NB4 (cell line): ENCODE data around the gene TSPAN5.

Experiments
- DNase-seq: peaks from one replicate; pipeline ENCODE4 v3.0.0; 2010; ENCODE audit warnings: low read depth
- H3K4me3 ChIP-seq: one replicate; pipeline ENCODE4 v1.5.1; 2011; ENCODE audit warnings: mild to moderate bottlenecking, low read depth, low read length, moderate library complexity
- MAX ChIP-seq: IDR thresholded peaks from 2 replicates; pipeline ENCODE4 v1.6.1; 2011; ENCODE audit warnings: low read depth, low read length
- MYC ChIP-seq: IDR thresholded peaks from 2 replicates; pipeline ENCODE4 v1.6.1; 2011; ENCODE audit warnings: low read depth, low read length
- POLR2A ChIP-seq: IDR thresholded peaks from 2 replicates; pipeline ENCODE4 v1.6.1; 2011; ENCODE audit warnings: mild to moderate bottlenecking; ENCODE audit not compliant: insufficient read length; ENCODE audit errors: extremely low read depth
- TF ChIP-seq, protein P1 (sequence below): IDR thresholded peaks from one replicate; pipeline ENCODE4 v1.5.1; 2012; ENCODE audit warnings: low read depth, low read length

Gene TSPAN5

DNA sequence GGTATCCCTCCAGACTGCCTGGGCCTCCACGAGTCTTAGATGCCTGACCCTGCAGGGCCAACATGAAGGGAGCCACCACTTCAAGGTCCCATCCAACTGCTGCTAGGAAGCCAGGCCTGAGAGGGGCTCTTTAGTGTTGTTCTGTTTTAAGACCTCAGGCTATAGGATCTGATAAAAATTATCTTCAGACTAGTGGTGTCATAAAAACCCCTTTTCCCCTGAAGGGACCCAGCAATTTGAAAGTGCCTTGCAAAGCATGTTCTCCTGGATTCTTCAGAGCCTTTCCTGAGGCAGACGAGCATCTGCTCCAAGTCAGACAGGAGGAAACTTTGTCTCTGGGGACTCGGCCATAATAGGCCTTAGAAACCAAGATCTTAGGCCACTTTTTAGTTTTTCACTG is 26.9 kb downstream of the TSPAN5 start:
- no peak overlapping the region for H3K4me3 ChIP-seq
- TF ChIP-seq, protein P1, sequence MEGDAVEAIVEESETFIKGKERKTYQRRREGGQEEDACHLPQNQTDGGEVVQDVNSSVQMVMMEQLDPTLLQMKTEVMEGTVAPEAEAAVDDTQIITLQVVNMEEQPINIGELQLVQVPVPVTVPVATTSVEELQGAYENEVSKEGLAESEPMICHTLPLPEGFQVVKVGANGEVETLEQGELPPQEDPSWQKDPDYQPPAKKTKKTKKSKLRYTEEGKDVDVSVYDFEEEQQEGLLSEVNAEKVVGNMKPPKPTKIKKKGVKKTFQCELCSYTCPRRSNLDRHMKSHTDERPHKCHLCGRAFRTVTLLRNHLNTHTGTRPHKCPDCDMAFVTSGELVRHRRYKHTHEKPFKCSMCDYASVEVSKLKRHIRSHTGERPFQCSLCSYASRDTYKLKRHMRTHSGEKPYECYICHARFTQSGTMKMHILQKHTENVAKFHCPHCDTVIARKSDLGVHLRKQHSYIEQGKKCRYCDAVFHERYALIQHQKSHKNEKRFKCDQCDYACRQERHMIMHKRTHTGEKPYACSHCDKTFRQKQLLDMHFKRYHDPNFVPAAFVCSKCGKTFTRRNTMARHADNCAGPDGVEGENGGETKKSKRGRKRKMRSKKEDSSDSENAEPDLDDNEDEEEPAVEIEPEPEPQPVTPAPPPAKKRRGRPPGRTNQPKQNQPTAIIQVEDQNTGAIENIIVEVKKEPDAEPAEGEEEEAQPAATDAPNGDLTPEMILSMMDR, result no peak
- no peak for TF ChIP-seq POLR2A
- TF ChIP-seq MAX, result no peak
- no peak for TF ChIP-seq MYC
- DNase-seq, result no peak

GRCh38 chr4:98630737-98631454 is 27.5 kb downstream of the TSPAN5 start:
- TF ChIP-seq, protein P1, result no peak
- TF ChIP-seq MYC (no peak), POLR2A (no peak), MAX (no peak)
- DNase-seq, result no peak
- H3K4me3 ChIP-seq, result no peak overlapping the region

DNA sequence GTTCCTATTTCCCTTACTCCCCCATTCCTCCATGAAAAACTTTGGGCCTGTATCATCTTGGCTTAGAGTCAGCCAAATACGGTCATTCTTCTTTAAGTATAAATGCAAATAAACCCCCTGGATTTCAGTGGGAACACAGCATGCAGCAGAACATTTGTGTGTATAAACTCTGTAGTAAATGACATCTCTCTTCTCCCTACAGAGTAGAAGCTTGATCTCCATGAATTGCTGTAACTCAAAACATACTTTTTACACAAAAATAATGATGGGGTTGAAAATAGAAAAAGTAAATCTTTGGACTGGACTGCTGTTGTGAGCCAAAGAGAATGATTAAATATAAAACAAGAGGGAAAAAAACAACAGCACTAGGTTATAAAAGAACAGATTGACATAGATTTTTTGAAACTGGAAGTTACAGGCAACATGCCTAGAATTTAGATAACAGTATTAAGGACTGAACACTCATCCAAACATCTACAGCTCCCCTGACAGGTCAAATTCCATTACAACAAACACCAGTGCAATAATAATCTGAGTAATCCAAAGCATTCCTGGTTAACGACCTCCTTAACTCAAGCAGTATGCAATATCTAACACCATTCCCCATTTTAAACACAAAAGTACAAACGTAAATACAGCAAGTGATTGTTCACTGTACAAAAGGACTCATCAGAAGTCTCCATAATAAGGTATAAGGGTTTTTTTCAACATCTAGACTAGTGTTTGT is 30.7 kb downstream of the TSPAN5 start:
- TF ChIP-seq MAX (no peak), POLR2A (no peak), MYC (no peak)
- TF ChIP-seq, protein P1, result no peak
- no peak overlapping the region for H3K4me3 ChIP-seq
- no peak for DNase-seq

- no peak overlapping the region for H3K4me3 ChIP-seq
- DNase-seq, result no peak
- TF ChIP-seq POLR2A (no peak), MAX (no peak), MYC (no peak)
- TF ChIP-seq, protein P1, result no peak
Measured at GRCh38 chr4:98626350-98626749, 32.1 kb downstream of the TSPAN5 start.

GRCh38 chr4:98625920-98626319 is 32.5 kb downstream of the TSPAN5 start:
- DNase-seq, result no peak
- TF ChIP-seq, protein P1, result no peak
- TF ChIP-seq MAX (no peak), MYC (no peak), POLR2A (no peak)
- H3K4me3 ChIP-seq, result no peak overlapping the region
